Neuronal stem cell (in vitro differentiated cells): ENCODE results near the gene PAPPA2.

Experiments
- DNase-seq: peaks from one replicate; pipeline ENCODE4 v3.0.0-alpha.2; 2013; ENCODE audit warnings: low spot score
- H2AFZ ChIP-seq: one replicate; pipeline ENCODE4 v1.6.1; 2013; ENCODE audit warnings: mild to moderate bottlenecking, low read length, inconsistent platforms
- H2AK5ac ChIP-seq: 2 replicates; pipeline ENCODE4 v1.6.1; 2013; ENCODE audit warnings: low read depth, mild to moderate bottlenecking, inconsistent platforms, low read length, moderate library complexity, mixed read lengths
- H2BK120ac ChIP-seq: 2 replicates; pipeline ENCODE4 v1.6.1; 2013; ENCODE audit warnings: low read depth, mild to moderate bottlenecking, inconsistent platforms, low read length, moderate library complexity, mixed read lengths
- H2BK12ac ChIP-seq: one replicate; pipeline ENCODE4 v1.6.1; 2013; ENCODE audit warnings: low read length, inconsistent platforms
- H2BK15ac ChIP-seq: 2 replicates; pipeline ENCODE4 v1.6.1; 2013; ENCODE audit warnings: mild to moderate bottlenecking, low read length, inconsistent platforms, mixed read lengths
- H2BK5ac ChIP-seq: one replicate; pipeline ENCODE4 v1.6.1; 2013; ENCODE audit warnings: inconsistent platforms, mild to moderate bottlenecking, low read length, moderate library complexity
- H3K14ac ChIP-seq: one replicate; pipeline ENCODE4 v1.6.1; 2013; ENCODE audit warnings: low read length, inconsistent platforms
- H3K18ac ChIP-seq: 2 replicates; pipeline ENCODE4 v1.6.1; 2013; ENCODE audit warnings: low read length, inconsistent platforms
- H3K23ac ChIP-seq: 2 replicates; pipeline ENCODE4 v1.6.1; 2013; ENCODE audit warnings: low read depth, mild to moderate bottlenecking, mixed read lengths, low read length, inconsistent platforms; ENCODE audit not compliant: poor library complexity
- H3K27ac ChIP-seq: replicated peaks from 3 replicates; pipeline ENCODE4 v1.5.1; 2013; ENCODE audit warnings: low read length, inconsistent platforms
- H3K27me3 ChIP-seq, 3 experiments: 2 replicates each; pipeline ENCODE4 v1.6.1; 2013; ENCODE audit warnings: low read length in 3 of 3, mild to moderate bottlenecking in 2 of 3, inconsistent platforms in 1 of 3, low read depth in 1 of 3, mixed read lengths in 1 of 3, moderate library complexity in 1 of 3; ENCODE audit not compliant: control insufficient read depth in 3 of 3, insufficient read depth in 3 of 3
- H3K36me3 ChIP-seq, 2 donors: replicated peaks in 1 of 2; 2 replicates each; pipeline ENCODE4 v1.6.1; 2013; ENCODE audit warnings: low read length in 2 of 2; ENCODE audit not compliant: control insufficient read depth in 2 of 2, insufficient read depth in 2 of 2
- H3K4ac ChIP-seq: 2 replicates; pipeline ENCODE4 v1.6.1; 2013; ENCODE audit warnings: inconsistent platforms, mild to moderate bottlenecking, low read length, moderate library complexity
- H3K4me1 ChIP-seq, 2 donors: 1 replicate in 1 of 2; 2 replicates in 1 of 2; pipeline ENCODE4 v1.6.1; 2013; ENCODE audit warnings: low read length in 2 of 2, low read depth in 1 of 2; ENCODE audit not compliant: control insufficient read depth in 2 of 2, insufficient read depth in 1 of 2
- H3K4me2 ChIP-seq: one replicate; pipeline ENCODE4 v1.6.1; 2013; ENCODE audit warnings: mild to moderate bottlenecking, low read length, inconsistent platforms; ENCODE audit not compliant: insufficient read depth, poor library complexity, severe bottlenecking
- H3K4me3 ChIP-seq, 2 donors: 2 replicates each; pipeline ENCODE4 v1.5.1; 2013; ENCODE audit warnings: low read length in 2 of 2, mild to moderate bottlenecking in 2 of 2, inconsistent platforms in 1 of 2, moderate library complexity in 1 of 2
- H3K79me1 ChIP-seq: one replicate; pipeline ENCODE4 v1.6.1; 2013; ENCODE audit warnings: low read depth, mild to moderate bottlenecking, inconsistent platforms, low read length, moderate library complexity
- H3K9ac ChIP-seq: one replicate; pipeline ENCODE4 v1.6.1; 2013; ENCODE audit warnings: mild to moderate bottlenecking, low read depth, low read length, inconsistent platforms; ENCODE audit not compliant: poor library complexity
- H3K9me3 ChIP-seq, 2 donors: replicated peaks in 1 of 2; 2 replicates each; pipeline versions ENCODE3 to v1.6.1; 2013; ENCODE audit warnings: low read length in 2 of 2, mild to moderate bottlenecking in 2 of 2, inconsistent platforms in 1 of 2, low read depth in 1 of 2, mixed read lengths in 1 of 2, moderate library complexity in 1 of 2; ENCODE audit not compliant: control insufficient read depth in 2 of 2, insufficient read depth in 1 of 2
- H4K8ac ChIP-seq: one replicate; pipeline ENCODE4 v1.6.1; 2013; ENCODE audit warnings: low read depth, mild to moderate bottlenecking, inconsistent platforms, low read length, moderate library complexity
- H4K91ac ChIP-seq: one replicate; pipeline ENCODE4 v1.6.1; 2013; ENCODE audit warnings: low read length, low read depth, mild to moderate bottlenecking, inconsistent platforms; ENCODE audit not compliant: poor library complexity
- WGBS, 2 donors: extraction: QIAGEN DNeasy Blood & Tissue Kit; methylation state at CpG; one replicate each; pipeline ENCODE4 v1.1.7; 2013; ENCODE audit warnings: missing lambda C conversion rate in 2 of 2, mixed read lengths in 1 of 2; ENCODE audit not compliant: insufficient read length in 2 of 2, insufficient replicate concordance in 1 of 2; ENCODE audit errors: extremely low coverage in 2 of 2; 5-methylcytosine and 5-hydroxymethylcytosine counted together

PAPPA2 gene

GRCh38 chr1:176436251-176436650 is 26.7 kb upstream of the PAPPA2 start:
- Histone ChIP-seq H3K27me3 (no peaks in the 10 kb centered on the region), H3K9ac (no peak overlapping the region), H2BK5ac (no peak overlapping the region), H3K79me1 (no peaks in the 10 kb centered on the region), H3K23ac (no peak overlapping the region), H2AFZ (no peak overlapping the region), H3K4ac (no peak overlapping the region), H3K9me3 (no peaks in the 10 kb centered on the region), H4K8ac (no peak overlapping the region), H2BK15ac (no peak overlapping the region), H2BK12ac (no peak overlapping the region), H3K14ac (no peak overlapping the region), H2BK120ac (no peak overlapping the region), H3K36me3 (no peaks in the 10 kb centered on the region), H3K4me3 (no peak overlapping the region), H3K4me1 (no peaks in the 10 kb centered on the region), H3K18ac (no peak overlapping the region), H2AK5ac (no peak overlapping the region), H3K27ac (no peak overlapping the region), H4K91ac (no peak overlapping the region), H3K4me2 (no peak overlapping the region)
- no peak for DNase-seq

- H3K9ac ChIP-seq: no peak overlapping the region
These were observed 22.8 kb upstream of the PAPPA2 start for GRCh38 chr1:176440176-176440575.

GRCh38 chr1:176444286-176444685 is 18.7 kb upstream of the PAPPA2 start:
- no peaks in the 10 kb centered on the region for H3K9me3 ChIP-seq
- no peaks in the 10 kb centered on the region for H3K79me1 ChIP-seq
- no peak overlapping the region for H2BK12ac ChIP-seq
- no peaks in the 10 kb centered on the region for H3K36me3 ChIP-seq
- H3K14ac ChIP-seq: no peak overlapping the region
- H3K27me3 ChIP-seq: no peaks in the 10 kb centered on the region
- H3K4me2 ChIP-seq: no peak overlapping the region
- no peak overlapping the region for H4K91ac ChIP-seq
- H3K4me3 ChIP-seq: no peak overlapping the region
- no peak overlapping the region for H2BK5ac ChIP-seq
- H3K4me1 ChIP-seq: no peaks in the 10 kb centered on the region
- no peak overlapping the region for H2AFZ ChIP-seq
- no peak overlapping the region for H3K18ac ChIP-seq
- H2AK5ac ChIP-seq: no peak overlapping the region
- no peak overlapping the region for H3K23ac ChIP-seq
- H2BK15ac ChIP-seq: no peak overlapping the region
- no peak overlapping the region for H3K4ac ChIP-seq
- WGBS, 2 donors: no CpG with 5 or more reads among the region's 4 CpGs
- no peak overlapping the region for H3K27ac ChIP-seq
- no peak overlapping the region for H2BK120ac ChIP-seq
- H3K9ac ChIP-seq: no peak overlapping the region
- no peak overlapping the region for H4K8ac ChIP-seq
- DNase-seq: no peak

More at GRCh38 chr1:176440176-176440575, 22.8 kb upstream of the PAPPA2 start:
- no peak overlapping the region for H3K23ac ChIP-seq
- H3K4ac ChIP-seq: no peak overlapping the region
- H2BK15ac ChIP-seq: no peak overlapping the region
- no peak overlapping the region for H4K91ac ChIP-seq
- no peak overlapping the region for H3K4me2 ChIP-seq
- H3K9me3 ChIP-seq: no peaks in the 10 kb centered on the region
- H3K4me1 ChIP-seq: no peaks in the 10 kb centered on the region
- H3K4me3 ChIP-seq: no peak overlapping the region
- no peak overlapping the region for H2AK5ac ChIP-seq
- H3K18ac ChIP-seq: no peak overlapping the region
- no peaks in the 10 kb centered on the region for H3K36me3 ChIP-seq
- no peak overlapping the region for H2BK12ac ChIP-seq
- no CpG with 5 or more reads among the region's 2 CpGs for WGBS, 2 donors
- DNase-seq: no peak
- no peaks in the 10 kb centered on the region for H3K79me1 ChIP-seq
- H2BK5ac ChIP-seq: no peak overlapping the region
- H4K8ac ChIP-seq: no peak overlapping the region
- no peak overlapping the region for H2BK120ac ChIP-seq
- H3K27ac ChIP-seq: no peak overlapping the region
- no peaks in the 10 kb centered on the region for H3K27me3 ChIP-seq
- H2AFZ ChIP-seq: no peak overlapping the region
- no peak overlapping the region for H3K14ac ChIP-seq

GRCh38 chr1:176445402-176445801 is 17.6 kb upstream of the PAPPA2 start:
- Histone ChIP-seq H3K4me1 (no peaks in the 10 kb centered on the region), H3K4me2 (no peak overlapping the region), H4K91ac (no peak overlapping the region), H2AFZ (no peak overlapping the region), H3K4me3 (no peak overlapping the region), H2BK120ac (no peak overlapping the region), H3K27ac (no peak overlapping the region), H2BK12ac (no peak overlapping the region), H2BK5ac (no peak overlapping the region), H3K9me3 (no peaks in the 10 kb centered on the region), H2BK15ac (no peak overlapping the region), H3K18ac (no peak overlapping the region), H3K27me3 (no peaks in the 10 kb centered on the region), H3K23ac (no peak overlapping the region), H3K79me1 (no peaks in the 10 kb centered on the region), H2AK5ac (no peak overlapping the region), H3K4ac (no peak overlapping the region), H3K14ac (no peak overlapping the region), H3K9ac (no peak overlapping the region), H4K8ac (no peak overlapping the region), H3K36me3 (no peaks in the 10 kb centered on the region)
- no peak for DNase-seq
- no CpG with 5 or more reads among the region's 2 CpGs for WGBS, 2 donors
